Mesendoderm (in vitro differentiated cells): ENCODE measurements around the gene CHST11.
A peak's percentile ranks its signal among the peaks of the same experiment; 100 is the strongest.

Source experiments
- DNase-seq: peaks from one replicate; pipeline ENCODE4 v3.0.0; 2013
- H2AK5ac ChIP-seq: 2 replicates; pipeline ENCODE4 v1.6.1; 2013; ENCODE audit warnings: low read length, inconsistent platforms
- H2BK120ac ChIP-seq: 2 replicates; pipeline ENCODE4 v1.6.1; 2013; ENCODE audit warnings: low read depth, mild to moderate bottlenecking, low read length, moderate library complexity, mixed read lengths
- H2BK15ac ChIP-seq: replicated peaks from 2 replicates; pipeline ENCODE4 v1.6.1; 2013; ENCODE audit warnings: low read depth, mild to moderate bottlenecking, moderate library complexity
- H2BK5ac ChIP-seq: 2 replicates; pipeline ENCODE4 v1.6.1; 2013; ENCODE audit warnings: low read length, inconsistent platforms
- H3K18ac ChIP-seq: 2 replicates; pipeline ENCODE4 v1.6.1; 2013; ENCODE audit warnings: mild to moderate bottlenecking, low read length, mixed read lengths
- H3K23ac ChIP-seq: one replicate; pipeline ENCODE4 v1.6.1; 2013; ENCODE audit warnings: low read length
- H3K27ac ChIP-seq: 2 replicates; pipeline ENCODE4 v1.5.1; 2013; ENCODE audit warnings: low read depth, mild to moderate bottlenecking, inconsistent platforms, low read length, moderate library complexity
- H3K27me3 ChIP-seq: 2 replicates; pipeline ENCODE4 v1.6.1; 2013; ENCODE audit warnings: low read length, control low read depth, mild to moderate bottlenecking, inconsistent platforms; ENCODE audit not compliant: insufficient read depth, poor library complexity
- H3K36me3 ChIP-seq: 2 replicates; pipeline ENCODE4 v1.6.1; 2013; ENCODE audit warnings: low read length, inconsistent platforms; ENCODE audit not compliant: control insufficient read depth, insufficient read depth
- H3K4ac ChIP-seq: one replicate; pipeline ENCODE4 v1.6.1; 2013; ENCODE audit warnings: low read depth, mild to moderate bottlenecking, low read length, moderate library complexity
- H3K4me1 ChIP-seq: 2 replicates; pipeline ENCODE4 v1.6.1; 2013; ENCODE audit warnings: low read depth, low read length, inconsistent platforms; ENCODE audit not compliant: control insufficient read depth
- H3K4me2 ChIP-seq: 2 replicates; pipeline ENCODE4 v1.6.1; 2013; ENCODE audit warnings: low read length
- H3K4me3 ChIP-seq: 2 replicates; pipeline ENCODE4 v1.5.1; 2013; ENCODE audit warnings: mild to moderate bottlenecking, low read length
- H3K56ac ChIP-seq: one replicate; pipeline ENCODE4 v1.6.1; 2013; ENCODE audit warnings: low read length
- H3K79me1 ChIP-seq: 2 replicates; pipeline ENCODE4 v1.6.1; 2013; ENCODE audit warnings: low read length, inconsistent platforms
- H3K79me2 ChIP-seq: 2 replicates; pipeline ENCODE4 v1.6.1; 2013; ENCODE audit warnings: mild to moderate bottlenecking, low read length; ENCODE audit not compliant: control insufficient read depth, insufficient read depth
- H3K9ac ChIP-seq: 2 replicates; pipeline ENCODE4 v1.6.1; 2013; ENCODE audit warnings: low read length, inconsistent platforms
- H4K5ac ChIP-seq: one replicate; pipeline ENCODE4 v1.6.1; 2013; ENCODE audit warnings: low read length
- H4K8ac ChIP-seq: one replicate; pipeline ENCODE4 v1.6.1; 2013; ENCODE audit warnings: low read depth, mild to moderate bottlenecking, control low read depth, low read length, moderate library complexity
- WGBS: extraction: QIAGEN DNeasy Blood & Tissue Kit; methylation state at CpG from one replicate; pipeline ENCODE4 v1.1.7; 2013; ENCODE audit warnings: low lambda C conversion rate, missing lambda C conversion rate; ENCODE audit not compliant: insufficient coverage; ENCODE audit errors: extremely low coverage; 5-methylcytosine and 5-hydroxymethylcytosine counted together

The CHST11 gene

GRCh38 chr12:104546575-104546974 lies 89.8 kb downstream of the CHST11 start:
- Histone ChIP-seq H3K79me1 (no peaks in the 10 kb centered on the region), H2BK15ac (no peak overlapping the region), H2BK120ac (no peak overlapping the region), H4K5ac (no peak overlapping the region), H3K4me2 (no peak overlapping the region), H3K79me2 (no peaks in the 10 kb centered on the region), H3K4me1 (no peaks in the 10 kb centered on the region), H3K36me3 (no peaks in the 10 kb centered on the region), H3K27me3 (no peaks in the 10 kb centered on the region), H3K23ac (no peak overlapping the region), H3K56ac (no peak overlapping the region), H4K8ac (no peak overlapping the region), H3K27ac (no peak overlapping the region), H2BK5ac (no peak overlapping the region), H3K9ac (no peak overlapping the region), H2AK5ac (no peak overlapping the region), H3K4ac (no peak overlapping the region), H3K4me3 (no peak overlapping the region), H3K18ac (no peak overlapping the region)
- DNase-seq = no peak
- no CpG with 5 or more reads among the region's 3 CpGs for WGBS

GRCh38 chr12:104547235-104547634 lies 90.5 kb downstream of the CHST11 start:
- H3K4me3 ChIP-seq = no peak overlapping the region
- H3K56ac ChIP-seq = no peak overlapping the region
- no peak overlapping the region for H2AK5ac ChIP-seq
- H4K5ac ChIP-seq = no peak overlapping the region
- H4K8ac ChIP-seq = no peak overlapping the region
- no CpG with 5 or more reads among the region's 9 CpGs for WGBS
- H3K4me1 ChIP-seq = no peaks in the 10 kb centered on the region
- H3K18ac ChIP-seq = no peak overlapping the region
- H3K27me3 ChIP-seq = no peaks in the 10 kb centered on the region
- no peak overlapping the region for H2BK5ac ChIP-seq
- no peaks in the 10 kb centered on the region for H3K79me1 ChIP-seq
- no peaks in the 10 kb centered on the region for H3K36me3 ChIP-seq
- no peak overlapping the region for H3K9ac ChIP-seq
- H2BK120ac ChIP-seq = no peak overlapping the region
- H3K4ac ChIP-seq = no peak overlapping the region
- no peak overlapping the region for H3K23ac ChIP-seq
- H3K4me2 ChIP-seq = no peak overlapping the region
- H3K79me2 ChIP-seq = no peaks in the 10 kb centered on the region
- no peak overlapping the region for H3K27ac ChIP-seq
- DNase-seq = no peak
- H2BK15ac ChIP-seq = no peak overlapping the region

GRCh38 chr12:104549815-104550480 lies 93.2 kb downstream of the CHST11 start:
- H3K4me3 ChIP-seq = no peak overlapping the region
- H4K5ac ChIP-seq = no peak overlapping the region
- H3K27me3 ChIP-seq = no peaks in the 10 kb centered on the region
- H2BK120ac ChIP-seq = no peak overlapping the region
- H2AK5ac ChIP-seq = no peak overlapping the region
- H3K4ac ChIP-seq = no peak overlapping the region
- WGBS = no CpG with 5 or more reads among the region's 9 CpGs
- no peaks in the 10 kb centered on the region for H3K79me2 ChIP-seq
- DNase-seq = peak; percentile 65
- H3K4me1 ChIP-seq = no peaks in the 10 kb centered on the region
- no peak overlapping the region for H4K8ac ChIP-seq
- H3K56ac ChIP-seq = no peak overlapping the region
- no peak overlapping the region for H3K23ac ChIP-seq
- H2BK5ac ChIP-seq = no peak overlapping the region
- H3K18ac ChIP-seq = no peak overlapping the region
- H3K9ac ChIP-seq = no peak overlapping the region
- H3K79me1 ChIP-seq = no peaks in the 10 kb centered on the region
- no peak overlapping the region for H2BK15ac ChIP-seq
- no peak overlapping the region for H3K27ac ChIP-seq
- no peak overlapping the region for H3K4me2 ChIP-seq
- H3K36me3 ChIP-seq = no peaks in the 10 kb centered on the region

- Histone ChIP-seq H3K4me1 (no peaks in the 10 kb centered on the region), H3K4ac (no peak overlapping the region), H3K36me3 (no peaks in the 10 kb centered on the region), H4K5ac (no peak overlapping the region), H3K4me3 (no peak overlapping the region), H3K18ac (no peak overlapping the region), H3K4me2 (no peak overlapping the region), H3K9ac (no peak overlapping the region), H2AK5ac (no peak overlapping the region), H3K23ac (no peak overlapping the region), H2BK120ac (no peak overlapping the region), H3K79me2 (no peaks in the 10 kb centered on the region), H4K8ac (no peak overlapping the region), H2BK5ac (no peak overlapping the region), H2BK15ac (no peak overlapping the region), H3K79me1 (no peaks in the 10 kb centered on the region), H3K27ac (no peak overlapping the region), H3K56ac (no peak overlapping the region), H3K27me3 (no peaks in the 10 kb centered on the region)
- no peak for DNase-seq
- no CpG with 5 or more reads among the region's 14 CpGs for WGBS
These were observed 94.7 kb downstream of the CHST11 start for GRCh38 chr12:104551313-104551931.

GRCh38 chr12:104553421-104553820 lies 96.7 kb downstream of the CHST11 start:
- no peak overlapping the region for H2BK15ac ChIP-seq
- no peak overlapping the region for H4K8ac ChIP-seq
- no peaks in the 10 kb centered on the region for H3K36me3 ChIP-seq
- H2AK5ac ChIP-seq = no peak overlapping the region
- H3K4me1 ChIP-seq = no peaks in the 10 kb centered on the region
- H3K79me1 ChIP-seq = no peaks in the 10 kb centered on the region
- H4K5ac ChIP-seq = no peak overlapping the region
- H3K23ac ChIP-seq = no peak overlapping the region
- H3K4me2 ChIP-seq = no peak overlapping the region
- WGBS = no CpG with 5 or more reads among the region's 4 CpGs
- H2BK120ac ChIP-seq = no peak overlapping the region
- no peaks in the 10 kb centered on the region for H3K27me3 ChIP-seq
- H3K79me2 ChIP-seq = no peaks in the 10 kb centered on the region
- H3K27ac ChIP-seq = no peak overlapping the region
- H2BK5ac ChIP-seq = no peak overlapping the region
- no peak overlapping the region for H3K4ac ChIP-seq
- H3K9ac ChIP-seq = no peak overlapping the region
- no peak overlapping the region for H3K4me3 ChIP-seq
- DNase-seq = no peak
- no peak overlapping the region for H3K18ac ChIP-seq
- no peak overlapping the region for H3K56ac ChIP-seq

- no peak overlapping the region for H3K4me3 ChIP-seq
- no CpG with 5 or more reads among the region's 6 CpGs for WGBS
- no peak overlapping the region for H3K9ac ChIP-seq
- H3K18ac ChIP-seq = no peak overlapping the region
- no peak overlapping the region for H2AK5ac ChIP-seq
- no peak overlapping the region for H2BK120ac ChIP-seq
- DNase-seq = no peak
- no peak overlapping the region for H3K27ac ChIP-seq
- no peak overlapping the region for H4K5ac ChIP-seq
- H3K4me2 ChIP-seq = no peak overlapping the region
- no peak overlapping the region for H3K4ac ChIP-seq
- H3K4me1 ChIP-seq = no peaks in the 10 kb centered on the region
- no peaks in the 10 kb centered on the region for H3K36me3 ChIP-seq
- no peak overlapping the region for H4K8ac ChIP-seq
- no peak overlapping the region for H2BK5ac ChIP-seq
- no peak overlapping the region for H3K56ac ChIP-seq
- H3K27me3 ChIP-seq = no peaks in the 10 kb centered on the region
- H2BK15ac ChIP-seq = no peak overlapping the region
- H3K23ac ChIP-seq = no peak overlapping the region
- no peaks in the 10 kb centered on the region for H3K79me2 ChIP-seq
- H3K79me1 ChIP-seq = no peaks in the 10 kb centered on the region
These were observed 98.9 kb downstream of the CHST11 start for GRCh38 chr12:104555648-104556047.
